Activated T-helper 2 cell treated with anti-CD3 and anti-CD28 coated beads, Interferon-gamma antibody, Interleukin-2, Interleukin-4, amounts not matched to agents 10 μg/mL and 5 μg/mL and 100 μg/mL, durations not matched to agents 14 hours and 24 hours and 36 hours (primary cell): Measurements from ENCODE around the gene IFI30. TPM values are rescaled to one million over a fixed set of nuclear protein-coding genes. Genes with fewer than 3 reads are reported as not detected.
"Not testable (repeated sequence)": the region's sequence is repeated elsewhere in the genome, so short reads cannot be mapped to it uniquely, and the experiment has no call there.

Experiments used
- DNase-seq: peaks from one replicate; pipeline ENCODE4 v3.0.0; 2021; ENCODE audit warnings: low spot score
- H3K27ac Mint-ChIP-seq: one replicate; pipeline ENCODE4 v1.8.0; 2021; ENCODE audit warnings: mixed read lengths
- H3K27me3 Mint-ChIP-seq: one replicate; pipeline ENCODE4 v1.8.0; 2021; ENCODE audit warnings: low read depth, mixed read lengths
- H3K36me3 Mint-ChIP-seq: one replicate; pipeline ENCODE4 v1.8.0; 2021; ENCODE audit warnings: low read depth, mixed read lengths
- H3K4me1 Mint-ChIP-seq: one replicate; pipeline ENCODE4 v1.8.0; 2021; ENCODE audit warnings: low read depth, mixed read lengths
- H3K4me3 Mint-ChIP-seq: one replicate; pipeline ENCODE4 v1.8.0; 2021; ENCODE audit warnings: low read depth, mild to moderate bottlenecking, moderate library complexity, mixed read lengths
- H3K9me3 Mint-ChIP-seq: one replicate; pipeline ENCODE4 v1.8.0; 2021; ENCODE audit warnings: mixed read lengths
- intact Hi-C: fragments of 100-400 bp; cut with micrococcal nuclease; formaldehyde crosslinking; loops from one replicate; pipeline ENCODE4 v1.15.1; 2023
- total RNA-seq: library from RNA; stranded (reverse); gene quantifications from 2 replicates; pipeline ENCODE4 v1.2.3, GENCODE V29; 2022

IFI30 gene
- total RNA-seq, 1 donor from 2014 or later, result 37.0 TPM

DNA sequence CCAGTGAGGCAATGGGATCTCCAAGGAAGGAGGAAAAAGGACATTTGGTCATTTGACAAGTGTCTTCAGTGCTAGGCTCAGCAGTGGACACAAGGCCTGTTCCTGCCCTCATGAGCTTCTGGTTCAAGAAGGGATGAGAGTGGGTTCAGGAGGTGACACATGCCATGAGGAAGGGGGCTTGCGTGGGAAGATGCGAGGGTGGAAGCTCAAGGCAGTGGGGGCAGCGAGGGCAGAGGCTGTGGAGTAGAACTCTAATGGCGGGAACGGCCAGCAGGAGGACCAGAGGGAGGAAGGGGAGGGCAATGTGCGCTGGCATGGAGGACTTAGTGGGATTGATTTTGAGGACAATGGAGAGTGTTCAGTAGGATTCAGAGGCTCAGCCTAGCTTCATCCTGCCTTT, 17.3 kb upstream of the IFI30 start:
- peaks cover 8% of the 10 kb centered on the region for H3K36me3 Mint-ChIP-seq
- H3K4me3 Mint-ChIP-seq, result no peak overlapping the region
- intact Hi-C loops, result no loop called here
- H3K4me1 Mint-ChIP-seq, result peaks cover 25% of the 10 kb centered on the region
- H3K27ac Mint-ChIP-seq, result no peak overlapping the region
- no peaks in the 10 kb centered on the region for H3K9me3 Mint-ChIP-seq
- no peak for DNase-seq
- no peaks in the 10 kb centered on the region for H3K27me3 Mint-ChIP-seq

DNA sequence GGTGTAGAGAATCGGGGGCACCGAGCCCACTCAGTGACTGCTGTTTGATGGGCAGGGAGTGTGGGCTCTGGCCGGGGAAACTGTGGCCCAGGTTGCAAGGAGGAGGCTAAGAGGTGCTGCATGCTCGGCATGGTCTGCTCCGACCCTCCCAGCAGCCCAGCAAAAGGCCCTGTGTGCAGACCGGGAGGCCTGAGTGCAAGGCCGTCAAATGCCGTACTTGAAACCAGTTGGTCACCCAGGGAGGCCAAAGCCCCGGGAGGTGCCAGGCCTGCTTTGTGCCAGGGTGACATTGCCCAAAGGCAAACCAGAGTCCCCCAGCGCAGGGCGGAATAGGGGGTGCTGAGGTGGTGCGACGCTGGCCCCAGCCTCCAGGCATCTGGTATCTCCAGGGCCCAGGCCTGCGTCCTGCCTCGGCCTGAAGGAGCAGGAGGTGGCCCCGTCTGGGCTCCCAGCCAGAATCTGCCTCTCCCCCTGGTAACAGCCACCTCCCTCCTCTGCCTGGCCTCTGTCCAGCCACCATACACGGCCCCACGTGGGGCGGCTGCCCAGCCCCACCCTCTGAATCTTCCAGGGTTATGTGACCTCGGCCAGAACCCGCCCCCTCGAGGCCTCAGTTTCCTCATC, 16.7 kb upstream of the IFI30 start:
- H3K4me3 Mint-ChIP-seq, result no peak overlapping the region
- no peak for DNase-seq
- H3K27me3 Mint-ChIP-seq, result no peaks in the 10 kb centered on the region
- H3K9me3 Mint-ChIP-seq, result no peaks in the 10 kb centered on the region
- H3K36me3 Mint-ChIP-seq, result peaks cover 8% of the 10 kb centered on the region
- H3K27ac Mint-ChIP-seq, result no peak overlapping the region
- intact Hi-C loops, result no loop called here
- H3K4me1 Mint-ChIP-seq, result peaks cover 23% of the 10 kb centered on the region

DNA sequence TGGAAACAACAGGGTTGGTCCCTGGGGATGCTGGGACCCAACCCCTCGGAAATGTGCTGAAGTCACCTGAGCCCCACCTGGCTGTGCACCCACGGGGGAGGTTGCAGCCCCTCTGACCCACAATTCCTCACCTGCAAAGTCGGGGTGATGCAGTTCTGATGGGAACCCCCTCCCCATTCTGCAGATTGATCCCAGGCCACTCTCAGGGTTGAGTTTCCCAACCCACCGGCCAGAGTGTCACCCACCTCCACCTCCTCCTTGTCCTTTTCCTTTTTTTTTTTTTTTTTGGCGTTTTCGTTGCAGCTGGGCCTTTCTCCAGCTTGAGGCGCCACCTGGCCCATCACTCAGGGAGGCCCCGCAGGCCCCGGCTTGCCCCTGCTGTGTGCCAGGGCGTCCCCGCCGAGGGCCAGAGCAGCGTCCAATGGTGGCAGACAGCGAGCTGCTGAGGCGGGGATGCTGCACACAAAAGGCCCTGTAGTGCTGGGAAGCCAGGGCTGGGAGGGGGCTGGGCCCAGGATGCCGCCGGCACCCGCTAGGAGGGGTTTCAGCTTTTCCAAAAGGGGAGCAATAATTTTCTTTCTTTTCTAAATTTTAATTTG, 16.0 kb upstream of the IFI30 start:
- H3K4me1 Mint-ChIP-seq, result peaks cover 18% of the 10 kb centered on the region
- no peaks in the 10 kb centered on the region for H3K27me3 Mint-ChIP-seq
- no peak overlapping the region for H3K27ac Mint-ChIP-seq
- no peaks in the 10 kb centered on the region for H3K9me3 Mint-ChIP-seq
- intact Hi-C loops, result no loop called here
- H3K4me3 Mint-ChIP-seq, result no peak overlapping the region
- peaks cover 8% of the 10 kb centered on the region for H3K36me3 Mint-ChIP-seq
- DNase-seq, result no peak

DNA sequence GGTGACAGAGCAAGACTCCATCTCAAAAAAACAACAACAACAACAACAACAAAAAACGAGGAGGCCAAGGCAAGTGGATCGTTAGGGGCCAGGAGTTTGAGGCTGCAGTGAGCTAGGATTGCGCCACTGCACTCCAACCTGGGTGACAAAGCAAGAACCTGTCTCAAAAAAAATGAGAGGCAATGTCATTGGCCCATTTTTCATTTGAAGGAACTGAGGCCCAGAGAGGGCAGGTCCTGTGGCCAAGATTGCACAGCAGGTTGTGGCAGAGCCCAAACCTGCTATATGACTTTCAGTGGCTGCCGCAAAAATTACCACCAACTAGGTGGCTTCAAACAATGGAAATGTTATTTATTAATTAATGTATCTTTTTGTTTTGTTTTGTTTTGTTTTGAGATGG, 15.1 kb upstream of the IFI30 start:
- no peaks in the 10 kb centered on the region for H3K27me3 Mint-ChIP-seq
- H3K36me3 Mint-ChIP-seq, result peaks cover 8% of the 10 kb centered on the region
- no peak overlapping the region for H3K4me3 Mint-ChIP-seq
- intact Hi-C loops, result no loop called here
- peaks cover 16% of the 10 kb centered on the region for H3K4me1 Mint-ChIP-seq
- no peak for DNase-seq
- H3K27ac Mint-ChIP-seq, result no peak overlapping the region
- H3K9me3 Mint-ChIP-seq, result no peaks in the 10 kb centered on the region

DNA sequence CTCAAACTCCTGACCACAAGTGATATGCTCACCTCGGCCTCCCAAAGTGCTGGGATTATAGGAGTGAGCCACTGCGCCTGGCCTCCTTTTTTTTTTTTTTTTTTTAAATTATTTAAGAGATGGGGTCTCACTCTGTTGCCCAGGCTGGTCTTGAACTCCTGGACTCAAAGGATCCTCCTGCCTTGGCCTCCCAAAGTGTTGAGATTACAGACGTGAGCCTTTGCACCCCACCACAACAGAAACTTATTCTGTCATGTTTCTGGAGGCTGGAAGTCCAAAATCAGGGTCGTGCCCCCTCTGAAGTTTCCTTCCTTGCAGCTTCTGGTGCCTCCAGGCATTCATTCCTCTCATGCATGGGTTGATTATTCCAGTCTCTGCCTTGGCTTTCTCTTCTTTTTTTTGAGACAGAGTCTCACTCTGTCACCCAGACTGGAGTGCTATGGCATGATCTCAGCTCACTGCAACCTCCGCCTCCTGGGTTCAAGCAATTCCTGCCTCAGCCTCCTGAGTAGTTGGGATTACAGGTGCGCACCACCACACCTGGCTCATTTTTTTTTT, 14.5 kb upstream of the IFI30 start:
- peaks cover 12% of the 10 kb centered on the region for H3K4me1 Mint-ChIP-seq
- H3K9me3 Mint-ChIP-seq, H3K36me3 Mint-ChIP-seq, DNase-seq, H3K27me3 Mint-ChIP-seq, intact Hi-C loops, H3K27ac Mint-ChIP-seq, H3K4me3 Mint-ChIP-seq: not testable (repeated sequence)

DNA sequence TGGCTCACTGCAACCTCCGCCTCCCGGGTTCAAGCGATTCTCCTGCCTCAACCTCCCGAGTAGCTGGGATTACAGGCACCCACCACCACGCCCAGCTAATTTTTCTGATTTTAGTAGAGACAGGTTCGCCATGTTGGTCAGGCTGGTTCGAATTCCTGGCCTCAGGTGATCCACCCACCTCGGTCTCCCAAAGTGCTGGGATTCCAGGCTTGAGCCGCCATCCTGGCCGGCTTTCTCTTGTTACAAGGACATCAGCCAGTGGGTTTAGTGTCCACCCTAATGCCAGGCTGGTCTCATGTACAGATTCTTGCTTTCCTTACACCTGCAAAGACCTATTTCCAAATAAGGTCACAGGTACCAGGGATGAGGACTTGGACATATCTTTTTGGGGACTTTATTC, 13.8 kb upstream of the IFI30 start:
- no peak overlapping the region for H3K4me3 Mint-ChIP-seq
- no peaks in the 10 kb centered on the region for H3K27me3 Mint-ChIP-seq
- H3K9me3 Mint-ChIP-seq, result no peaks in the 10 kb centered on the region
- DNase-seq, result no peak
- H3K27ac Mint-ChIP-seq, result no peak overlapping the region
- H3K36me3 Mint-ChIP-seq, result peaks cover 10% of the 10 kb centered on the region
- H3K4me1 Mint-ChIP-seq, result peaks cover 7% of the 10 kb centered on the region
- intact Hi-C loops, result loop anchor here (10.0 kb wide), 1 partner anchor 155 kb away; the partner anchor contains the start of gene ARRDC2

DNA sequence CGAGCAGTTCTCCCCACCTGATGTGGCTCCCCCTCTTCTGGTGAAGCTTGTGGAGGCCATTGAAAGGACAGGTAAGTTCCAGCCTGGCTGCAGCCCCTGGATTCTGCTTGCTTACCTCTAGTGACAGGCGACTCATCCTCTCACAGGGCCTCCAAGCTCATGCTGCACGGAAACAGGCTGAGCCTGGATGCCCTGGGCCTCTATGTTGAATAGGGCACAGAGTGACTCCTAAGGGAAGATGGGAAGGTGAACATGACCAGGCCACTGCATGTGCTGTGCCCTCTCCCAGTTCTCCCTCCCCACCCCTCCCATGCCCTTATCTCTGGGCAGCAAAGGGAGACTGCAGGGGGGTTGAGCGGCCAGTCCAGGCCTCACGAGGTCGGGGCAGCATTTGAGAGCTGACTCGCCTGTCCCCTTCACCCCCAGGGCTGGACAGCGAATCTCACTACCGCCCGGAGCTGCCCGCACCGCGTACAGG, 13.1 kb upstream of the IFI30 start:
- DNase-seq, result no peak
- Mint-ChIP-seq H3K4me3 (peak overlapping the region; percentile 57), H3K27ac (peak overlapping the region; percentile 50), H3K4me1 (peaks cover 5% of the 10 kb centered on the region), H3K27me3 (no peaks in the 10 kb centered on the region), H3K36me3 (peaks cover 11% of the 10 kb centered on the region), H3K9me3 (no peaks in the 10 kb centered on the region)
- intact Hi-C loops, result loop anchor here (10.0 kb wide), 1 partner anchor 156 kb away; the partner anchor contains the start of gene ARRDC2

DNA sequence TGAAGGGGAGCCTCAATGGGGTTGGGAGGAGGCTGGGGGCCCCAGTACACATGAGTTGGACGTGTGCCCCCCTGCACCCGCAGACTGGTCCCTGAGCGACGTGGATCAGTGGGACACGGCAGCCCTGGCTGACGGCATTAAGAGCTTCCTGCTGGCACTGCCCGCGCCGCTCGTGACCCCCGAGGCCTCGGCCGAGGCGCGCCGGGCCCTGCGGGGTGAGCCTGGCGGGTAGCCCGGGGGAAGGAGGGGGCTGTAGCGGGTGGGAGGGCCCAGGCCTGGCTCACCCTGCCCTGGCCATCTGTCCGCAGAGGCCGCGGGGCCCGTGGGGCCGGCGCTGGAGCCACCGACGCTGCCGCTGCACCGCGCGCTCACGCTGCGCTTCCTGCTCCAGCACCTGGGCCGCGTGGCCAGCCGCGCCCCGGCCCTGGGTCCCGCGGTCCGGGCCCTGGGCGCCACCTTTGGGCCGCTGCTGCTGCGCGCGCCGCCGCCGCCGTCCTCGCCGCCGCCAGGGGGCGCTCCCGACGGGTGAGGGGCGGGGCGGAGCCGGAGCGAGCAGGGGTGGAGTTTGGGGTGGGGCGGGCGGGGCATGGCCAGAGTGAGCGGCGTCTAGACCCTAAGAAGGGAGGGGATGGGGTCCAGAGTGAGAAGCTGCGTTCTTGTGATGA, 12.5 kb upstream of the IFI30 start:
- Mint-ChIP-seq H3K4me3 (peak overlapping the region; percentile 57), H3K27me3 (no peaks in the 10 kb centered on the region), H3K4me1 (peaks cover 5% of the 10 kb centered on the region), H3K27ac (peak overlapping the region; percentile 50), H3K9me3 (no peaks in the 10 kb centered on the region), H3K36me3 (peaks cover 17% of the 10 kb centered on the region)
- intact Hi-C loops, result loop anchor here (10.0 kb wide), 1 partner anchor 156 kb away; the partner anchor contains the start of gene ARRDC2
- peak; percentile 78 for DNase-seq

DNA sequence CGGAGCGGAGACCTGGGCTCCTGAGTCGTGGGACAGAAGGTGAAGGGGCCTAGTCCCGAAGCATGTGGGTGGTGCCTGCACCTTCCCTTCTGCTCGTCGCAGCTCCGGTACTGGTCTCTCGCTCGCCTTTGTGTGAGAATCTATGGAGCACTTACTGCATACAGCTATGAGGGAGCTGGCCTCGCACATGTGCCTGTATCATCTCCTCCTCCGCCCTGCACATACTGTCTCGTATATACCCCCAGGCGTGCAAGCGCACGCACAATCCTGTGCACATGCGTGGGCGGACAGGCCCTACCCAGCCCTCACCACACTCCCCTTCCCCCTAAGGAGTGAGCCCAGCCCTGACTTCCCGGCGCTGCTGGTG, 12.0 kb upstream of the IFI30 start:
- Mint-ChIP-seq H3K27me3 (no peaks in the 10 kb centered on the region), H3K4me3 (peak overlapping the region; percentile 5), H3K36me3 (peaks cover 13% of the 10 kb centered on the region), H3K4me1 (peaks cover 2% of the 10 kb centered on the region), H3K9me3 (no peaks in the 10 kb centered on the region), H3K27ac (no peak overlapping the region)
- intact Hi-C loops, result loop anchor here (10.0 kb wide), 1 partner anchor 157 kb away; the partner anchor contains the start of gene ARRDC2
- DNase-seq, result no peak

DNA sequence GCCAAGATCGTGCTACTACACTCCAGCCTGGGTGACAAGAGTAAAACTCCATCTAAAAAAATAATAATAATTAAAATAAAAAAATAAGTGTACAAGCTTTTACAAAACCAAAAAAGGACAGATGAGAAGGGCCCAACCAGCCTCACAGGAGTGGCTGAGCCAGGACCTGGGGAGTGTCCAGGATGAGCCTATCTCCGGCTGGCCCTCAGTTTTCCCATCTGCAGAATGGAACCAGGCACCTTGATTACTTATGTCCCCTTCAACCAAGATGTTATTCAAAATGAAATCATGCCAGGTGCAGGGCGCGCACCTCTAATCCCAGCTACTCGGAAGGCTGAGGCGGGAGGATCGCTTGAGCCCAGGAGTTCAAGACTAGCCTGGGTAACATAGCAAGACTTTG, 9.5 kb upstream of the IFI30 start:
- H3K4me1 Mint-ChIP-seq, result peaks cover 2% of the 10 kb centered on the region
- no peak overlapping the region for H3K4me3 Mint-ChIP-seq
- no peaks in the 10 kb centered on the region for H3K9me3 Mint-ChIP-seq
- peaks cover 21% of the 10 kb centered on the region for H3K36me3 Mint-ChIP-seq
- DNase-seq, result no peak
- intact Hi-C loops, result loop anchor here (10.0 kb wide), 1 partner anchor 159 kb away; the partner anchor contains the start of gene ARRDC2
- no peaks in the 10 kb centered on the region for H3K27me3 Mint-ChIP-seq
- no peak overlapping the region for H3K27ac Mint-ChIP-seq

DNA sequence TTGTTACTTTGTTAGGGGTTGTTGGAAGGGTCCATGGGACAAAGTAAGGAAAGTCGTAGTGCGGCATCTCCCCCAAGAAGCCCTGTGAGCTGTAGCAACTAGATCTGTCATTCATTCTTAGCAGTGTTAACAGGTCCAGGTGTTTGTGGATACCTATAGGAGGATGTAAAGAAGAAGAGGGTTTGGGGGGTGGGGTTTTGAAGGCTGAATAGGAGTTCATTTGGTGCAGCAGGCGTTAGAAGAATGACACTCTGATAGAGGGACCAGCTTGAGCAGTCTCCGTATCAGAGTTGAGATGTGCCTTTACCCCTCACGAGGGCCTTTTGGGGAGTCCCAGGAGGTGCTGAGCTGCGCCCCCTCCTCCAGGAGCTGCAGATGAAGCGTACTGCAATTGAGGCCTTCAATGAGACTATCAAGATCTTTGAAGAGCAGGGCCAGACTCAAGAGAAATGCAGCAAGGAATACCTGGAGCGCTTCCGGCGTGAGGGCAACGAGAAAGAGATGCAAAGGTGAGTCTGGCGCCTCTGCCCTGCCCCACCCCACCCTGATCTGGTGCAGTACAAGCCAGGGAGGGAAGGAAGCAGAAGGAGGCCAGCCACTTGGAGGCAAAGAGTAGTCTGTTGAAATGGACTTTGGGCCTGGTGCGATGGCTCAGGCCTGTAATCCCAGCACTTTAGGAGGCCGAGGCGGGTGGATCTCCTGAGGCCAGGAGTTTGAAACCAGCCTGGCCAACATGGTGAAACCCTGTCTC, 7.6 kb upstream of the IFI30 start:
- Mint-ChIP-seq H3K36me3 (peaks cover 25% of the 10 kb centered on the region), H3K4me3 (no peak overlapping the region), H3K27ac (no peak overlapping the region), H3K27me3 (no peaks in the 10 kb centered on the region), H3K4me1 (no peaks in the 10 kb centered on the region), H3K9me3 (no peaks in the 10 kb centered on the region)
- intact Hi-C loops, result loop anchor here (10.0 kb wide), 1 partner anchor 161 kb away; the partner anchor contains the start of gene ARRDC2
- DNase-seq, result no peak

DNA sequence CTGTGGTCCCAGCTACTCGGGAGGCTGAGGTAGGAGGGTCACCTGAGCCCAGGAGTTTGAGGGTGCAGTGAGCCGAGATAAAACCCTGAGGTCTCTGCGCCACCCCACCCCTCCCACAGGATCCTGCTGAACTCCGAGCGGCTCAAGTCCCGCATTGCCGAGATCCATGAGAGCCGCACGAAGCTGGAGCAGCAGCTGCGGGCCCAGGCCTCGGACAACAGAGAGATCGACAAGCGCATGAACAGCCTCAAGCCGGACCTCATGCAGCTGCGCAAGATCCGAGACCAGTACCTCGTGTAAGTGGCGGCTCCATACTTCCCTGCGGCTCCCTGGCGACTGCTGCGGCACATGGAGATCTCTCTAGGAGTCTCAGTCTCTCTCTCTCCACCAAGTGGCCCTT, 6.6 kb upstream of the IFI30 start:
- no peaks in the 10 kb centered on the region for H3K9me3 Mint-ChIP-seq
- no peaks in the 10 kb centered on the region for H3K27me3 Mint-ChIP-seq
- DNase-seq, result no peak
- H3K4me3 Mint-ChIP-seq, result no peak overlapping the region
- peaks cover 4% of the 10 kb centered on the region for H3K4me1 Mint-ChIP-seq
- intact Hi-C loops, result loop anchor here (10.0 kb wide), 1 partner anchor 162 kb away; the partner anchor contains the start of gene ARRDC2
- no peak overlapping the region for H3K27ac Mint-ChIP-seq
- H3K36me3 Mint-ChIP-seq, result peaks cover 25% of the 10 kb centered on the region
